BE2C (cell line): ENCODE results near the gene DUSP22.

Source experiments
- DNase-seq: peaks from one replicate; pipeline ENCODE4 v3.0.0-alpha.2; 2020
- H3K27me3 ChIP-seq: fragments of 250-450 bp; sonication (Bioruptor Pico); 2 replicates; pipeline ENCODE4 v1.5.1; 2020; ENCODE audit warnings: mild to moderate bottlenecking
- H3K36me3 ChIP-seq: fragments of 250-450 bp; sonication (Bioruptor Pico); 2 replicates; pipeline ENCODE4 v1.5.1; 2020; ENCODE audit warnings: mild to moderate bottlenecking
- H3K4me1 ChIP-seq: fragments of 250-450 bp; sonication (Bioruptor Pico); 2 replicates; pipeline ENCODE4 v1.5.1; 2020
- H3K4me3 ChIP-seq: 2 replicates; pipeline ENCODE4 v1.5.1; 2011; ENCODE audit warnings: low read depth, low read length
- H3K9me3 ChIP-seq: fragments of 250-450 bp; sonication (Bioruptor Pico); 2 replicates; pipeline ENCODE4 v1.5.1; 2020
- CTCF ChIP-seq: IDR thresholded peaks from 2 replicates; pipeline ENCODE4 v1.5.1; 2012; ENCODE audit warnings: mild to moderate bottlenecking, low read depth, low read length

DUSP22 gene

GRCh38 chr6:343960-344815, 51.9 kb downstream of the DUSP22 start:
- Histone ChIP-seq H3K4me1 (no peaks in the 10 kb centered on the region), H3K9me3 (peaks cover 4% of the 10 kb centered on the region), H3K27me3 (no peaks in the 10 kb centered on the region), H3K36me3 (no peaks in the 10 kb centered on the region), H3K4me3 (no peak overlapping the region)
- TF ChIP-seq CTCF: no peak
- DNase-seq: no peak

DNA sequence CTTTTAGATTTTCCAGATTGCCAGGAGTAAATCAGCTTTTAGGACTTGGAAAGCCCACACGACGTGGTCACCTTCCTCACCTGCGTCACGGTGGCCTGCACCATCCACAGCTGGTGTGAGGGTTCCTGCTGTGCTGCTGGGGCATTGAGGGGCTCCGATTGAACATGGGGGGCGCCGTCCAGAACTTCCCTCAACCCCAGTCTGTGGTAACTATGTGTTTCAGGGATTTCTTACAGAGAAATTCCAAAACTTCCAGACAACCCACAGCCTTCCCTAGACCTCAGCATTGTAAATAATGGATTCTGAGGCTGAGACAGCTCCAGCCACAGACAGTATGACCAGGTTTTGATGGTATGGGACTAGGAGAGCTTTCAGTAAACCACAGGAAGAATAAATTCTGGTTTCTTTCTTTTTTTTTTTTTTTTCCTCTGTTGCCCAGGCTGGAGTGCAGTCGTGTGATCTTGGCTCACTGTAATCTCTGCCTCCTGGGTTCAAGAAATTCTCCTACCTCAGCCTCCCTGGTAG, 52.6 kb downstream of the DUSP22 start:
- Histone ChIP-seq H3K36me3 (no peaks in the 10 kb centered on the region), H3K27me3 (no peaks in the 10 kb centered on the region), H3K9me3 (peaks cover 4% of the 10 kb centered on the region), H3K4me3 (no peak overlapping the region), H3K4me1 (no peaks in the 10 kb centered on the region)
- no peak for DNase-seq
- TF ChIP-seq CTCF: no peak

- H3K4me1 ChIP-seq: no peaks in the 10 kb centered on the region
- peaks cover 4% of the 10 kb centered on the region for H3K9me3 ChIP-seq
- DNase-seq: no peak
- H3K4me3 ChIP-seq: no peak overlapping the region
- H3K27me3 ChIP-seq: no peaks in the 10 kb centered on the region
- 0 out of 2 replicates have a peak, but pooled peaks have one; percentile 0 for TF ChIP-seq CTCF
- H3K36me3 ChIP-seq: no peaks in the 10 kb centered on the region
Observed at GRCh38 chr6:345747-346385, 53.6 kb downstream of the DUSP22 start.

- H3K4me3 ChIP-seq: no peak overlapping the region
- H3K9me3 ChIP-seq: peaks cover 4% of the 10 kb centered on the region
- H3K4me1 ChIP-seq: no peaks in the 10 kb centered on the region
- no peak for DNase-seq
- no peaks in the 10 kb centered on the region for H3K27me3 ChIP-seq
- no peak for TF ChIP-seq CTCF
- no peaks in the 10 kb centered on the region for H3K36me3 ChIP-seq
Observed at GRCh38 chr6:346386-347030, 54.2 kb downstream of the DUSP22 start.

DNA sequence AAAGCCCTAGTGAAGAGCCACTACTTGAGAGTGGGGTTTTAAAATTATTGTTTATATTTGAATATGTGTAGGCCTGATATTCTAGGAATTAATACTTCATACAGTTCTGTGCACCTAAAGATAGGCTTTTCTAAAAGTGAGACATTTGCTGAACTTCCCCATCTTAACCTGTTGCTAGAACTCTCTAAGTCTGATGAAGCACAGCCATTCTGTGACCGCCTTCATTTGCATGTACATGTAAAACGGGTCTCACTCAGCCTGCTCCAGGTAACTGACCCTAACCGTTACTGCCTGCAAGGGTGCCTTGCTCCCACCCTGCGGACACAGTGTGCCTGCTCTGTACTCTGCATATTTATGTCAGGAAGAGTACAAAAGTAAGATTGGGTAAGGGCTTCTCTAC, 54.9 kb downstream of the DUSP22 start:
- H3K36me3 ChIP-seq: no peaks in the 10 kb centered on the region
- no peak for TF ChIP-seq CTCF
- no peaks in the 10 kb centered on the region; the same call in none of the 2 replicates for H3K9me3 ChIP-seq
- no peaks in the 10 kb centered on the region for H3K27me3 ChIP-seq
- no peaks in the 10 kb centered on the region for H3K4me1 ChIP-seq
- H3K4me3 ChIP-seq: no peak overlapping the region
- no peak for DNase-seq
